Liver (tissue), 3 donors: Measurements from ENCODE around the gene OTOA.
A peak's percentile ranks its signal among the peaks of the same experiment; 100 is the strongest.

Experiments
- EGR1 ChIP-seq, 2 donors: IDR thresholded peaks; 2 replicates each; pipeline ENCODE4 v1.6.1; 2016 to 2018; ENCODE audit warnings: antibody characterized with exemption in 2 of 2, low read depth in 2 of 2
- FOXA2 ChIP-seq: IDR thresholded peaks from 2 replicates; pipeline ENCODE4 v1.6.1; 2016; ENCODE audit warnings: antibody characterized with exemption
- HNF4A ChIP-seq, 2 donors: conservative IDR thresholded peaks; 2 replicates each; pipeline ENCODE4 v1.6.1; 2016; ENCODE audit warnings: antibody characterized with exemption in 2 of 2, mild to moderate bottlenecking in 2 of 2
- HNF4G ChIP-seq: IDR thresholded peaks from 2 replicates; pipeline ENCODE4 v1.6.1; 2016; ENCODE audit warnings: antibody characterized with exemption
- JUND ChIP-seq, 2 donors: IDR thresholded peaks; 2 replicates each; pipeline ENCODE4 v1.6.1; 2016; ENCODE audit warnings: antibody characterized with exemption in 2 of 2
- RAD21 ChIP-seq, 2 donors: IDR thresholded peaks; 2 replicates each; pipeline ENCODE4 v1.6.1; 2016; ENCODE audit warnings: antibody characterized with exemption in 2 of 2, mild to moderate bottlenecking in 2 of 2
- RXRA ChIP-seq, 2 donors: IDR thresholded peaks; 2 replicates each; pipeline ENCODE4 v1.6.1; 2017 to 2018; ENCODE audit warnings: antibody characterized with exemption in 2 of 2, mild to moderate bottlenecking in 1 of 2
- SP1 ChIP-seq: IDR thresholded peaks from 2 replicates; pipeline ENCODE4 v1.6.1; 2018; ENCODE audit warnings: antibody characterized with exemption, mild to moderate bottlenecking
- TAF1 ChIP-seq: conservative IDR thresholded peaks from 2 replicates; pipeline ENCODE4 v1.6.1; 2016; ENCODE audit warnings: antibody characterized with exemption, mild to moderate bottlenecking
- YY1 ChIP-seq: IDR thresholded peaks from 2 replicates; pipeline ENCODE4 v1.6.1; 2016; ENCODE audit warnings: antibody characterized with exemption, mild to moderate bottlenecking
- TF ChIP-seq, protein P1 (sequence below): fragments of 150-350 bp; IDR thresholded peaks from 2 replicates; pipeline ENCODE4 v1.5.1; 2017; ENCODE audit warnings: improper control_type of control experiment, low read depth, low read length; ENCODE audit not compliant: missing input control
- TF ChIP-seq, protein P2 (sequence below): IDR thresholded peaks from 2 replicates; pipeline ENCODE4 v1.6.1; 2016; ENCODE audit warnings: antibody characterized with exemption
- TF ChIP-seq, protein P3 (sequence below): IDR thresholded peaks from 2 replicates; pipeline ENCODE4 v1.6.1; 2016; ENCODE audit warnings: antibody characterized with exemption
- TF ChIP-seq, protein P4 (sequence below): IDR thresholded peaks from 2 replicates; pipeline ENCODE4 v1.6.1; 2016; ENCODE audit warnings: antibody characterized with exemption, mild to moderate bottlenecking
- donor health status: healthy.
- donor health status: healthy.

DNA sequence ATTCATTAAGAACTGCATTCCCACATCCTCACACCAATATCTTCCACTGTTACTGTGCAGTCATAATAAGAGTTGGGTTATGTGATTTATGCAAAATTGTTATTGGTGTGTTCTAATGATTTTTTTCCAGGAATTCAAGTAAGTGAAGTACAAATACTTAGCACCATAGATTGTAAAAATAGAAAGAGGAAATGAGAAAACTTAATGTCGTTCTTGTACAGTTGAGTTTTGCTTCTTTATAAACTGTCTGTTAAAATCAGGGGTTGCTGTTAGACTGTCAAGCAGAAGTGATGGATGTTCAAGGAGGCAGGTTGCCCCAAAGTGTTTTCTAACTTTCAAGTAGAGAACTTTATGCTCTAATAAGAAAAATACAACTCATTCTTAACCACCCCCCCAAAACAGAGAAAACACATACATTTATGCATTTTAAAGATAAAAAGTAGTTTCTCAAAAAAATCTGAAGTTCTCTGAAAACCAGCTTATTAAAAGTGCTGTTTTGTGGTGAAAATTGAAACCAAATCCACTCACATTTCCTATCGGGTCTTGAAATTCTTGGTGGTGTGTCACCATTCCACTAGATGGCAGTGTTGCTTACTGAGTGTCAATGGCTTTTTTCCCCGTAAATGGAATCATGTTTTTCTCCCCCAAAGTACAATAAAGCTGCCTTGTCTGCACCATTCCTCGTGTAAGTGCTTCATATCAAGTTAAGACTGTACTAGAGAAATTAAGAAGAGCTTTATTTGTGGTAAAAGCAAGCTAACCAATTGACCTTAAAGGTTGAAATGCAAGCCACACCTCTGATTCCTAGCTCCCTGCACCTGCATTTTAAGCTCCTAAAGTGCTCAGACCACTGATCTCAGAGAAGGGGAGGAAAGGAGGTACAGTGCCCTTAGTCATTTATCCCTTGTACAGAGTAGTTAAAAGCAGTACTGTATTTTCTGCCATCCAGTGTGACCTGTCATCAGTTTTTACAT lies 6.7 kb upstream of the OTOA start:
- TF ChIP-seq, protein P1, sequence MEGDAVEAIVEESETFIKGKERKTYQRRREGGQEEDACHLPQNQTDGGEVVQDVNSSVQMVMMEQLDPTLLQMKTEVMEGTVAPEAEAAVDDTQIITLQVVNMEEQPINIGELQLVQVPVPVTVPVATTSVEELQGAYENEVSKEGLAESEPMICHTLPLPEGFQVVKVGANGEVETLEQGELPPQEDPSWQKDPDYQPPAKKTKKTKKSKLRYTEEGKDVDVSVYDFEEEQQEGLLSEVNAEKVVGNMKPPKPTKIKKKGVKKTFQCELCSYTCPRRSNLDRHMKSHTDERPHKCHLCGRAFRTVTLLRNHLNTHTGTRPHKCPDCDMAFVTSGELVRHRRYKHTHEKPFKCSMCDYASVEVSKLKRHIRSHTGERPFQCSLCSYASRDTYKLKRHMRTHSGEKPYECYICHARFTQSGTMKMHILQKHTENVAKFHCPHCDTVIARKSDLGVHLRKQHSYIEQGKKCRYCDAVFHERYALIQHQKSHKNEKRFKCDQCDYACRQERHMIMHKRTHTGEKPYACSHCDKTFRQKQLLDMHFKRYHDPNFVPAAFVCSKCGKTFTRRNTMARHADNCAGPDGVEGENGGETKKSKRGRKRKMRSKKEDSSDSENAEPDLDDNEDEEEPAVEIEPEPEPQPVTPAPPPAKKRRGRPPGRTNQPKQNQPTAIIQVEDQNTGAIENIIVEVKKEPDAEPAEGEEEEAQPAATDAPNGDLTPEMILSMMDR, result peak; percentile 76
- TF ChIP-seq HNF4A (conservative IDR thresholded peaks at IDR 0.05) (no peak), RXRA (IDR thresholded peaks at IDR 0.05) (no peak), JUND (IDR thresholded peaks at IDR 0.05) (no peak), TAF1 (no peak), EGR1 (IDR thresholded peaks at IDR 0.05; ENCODE audit: low read depth in 2 of 2) (no peak), RAD21 (IDR thresholded peaks at IDR 0.05) (peak; percentile 76 to 85), FOXA2 (no peak), YY1 (no peak), SP1 (no peak), HNF4G (no peak)
- TF ChIP-seq, protein P2, sequence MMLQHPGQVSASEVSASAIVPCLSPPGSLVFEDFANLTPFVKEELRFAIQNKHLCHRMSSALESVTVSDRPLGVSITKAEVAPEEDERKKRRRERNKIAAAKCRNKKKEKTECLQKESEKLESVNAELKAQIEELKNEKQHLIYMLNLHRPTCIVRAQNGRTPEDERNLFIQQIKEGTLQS, result no peak
- TF ChIP-seq, protein P3, sequence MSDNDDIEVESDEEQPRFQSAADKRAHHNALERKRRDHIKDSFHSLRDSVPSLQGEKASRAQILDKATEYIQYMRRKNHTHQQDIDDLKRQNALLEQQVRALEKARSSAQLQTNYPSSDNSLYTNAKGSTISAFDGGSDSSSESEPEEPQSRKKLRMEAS, result no peak
- TF ChIP-seq, protein P4, sequence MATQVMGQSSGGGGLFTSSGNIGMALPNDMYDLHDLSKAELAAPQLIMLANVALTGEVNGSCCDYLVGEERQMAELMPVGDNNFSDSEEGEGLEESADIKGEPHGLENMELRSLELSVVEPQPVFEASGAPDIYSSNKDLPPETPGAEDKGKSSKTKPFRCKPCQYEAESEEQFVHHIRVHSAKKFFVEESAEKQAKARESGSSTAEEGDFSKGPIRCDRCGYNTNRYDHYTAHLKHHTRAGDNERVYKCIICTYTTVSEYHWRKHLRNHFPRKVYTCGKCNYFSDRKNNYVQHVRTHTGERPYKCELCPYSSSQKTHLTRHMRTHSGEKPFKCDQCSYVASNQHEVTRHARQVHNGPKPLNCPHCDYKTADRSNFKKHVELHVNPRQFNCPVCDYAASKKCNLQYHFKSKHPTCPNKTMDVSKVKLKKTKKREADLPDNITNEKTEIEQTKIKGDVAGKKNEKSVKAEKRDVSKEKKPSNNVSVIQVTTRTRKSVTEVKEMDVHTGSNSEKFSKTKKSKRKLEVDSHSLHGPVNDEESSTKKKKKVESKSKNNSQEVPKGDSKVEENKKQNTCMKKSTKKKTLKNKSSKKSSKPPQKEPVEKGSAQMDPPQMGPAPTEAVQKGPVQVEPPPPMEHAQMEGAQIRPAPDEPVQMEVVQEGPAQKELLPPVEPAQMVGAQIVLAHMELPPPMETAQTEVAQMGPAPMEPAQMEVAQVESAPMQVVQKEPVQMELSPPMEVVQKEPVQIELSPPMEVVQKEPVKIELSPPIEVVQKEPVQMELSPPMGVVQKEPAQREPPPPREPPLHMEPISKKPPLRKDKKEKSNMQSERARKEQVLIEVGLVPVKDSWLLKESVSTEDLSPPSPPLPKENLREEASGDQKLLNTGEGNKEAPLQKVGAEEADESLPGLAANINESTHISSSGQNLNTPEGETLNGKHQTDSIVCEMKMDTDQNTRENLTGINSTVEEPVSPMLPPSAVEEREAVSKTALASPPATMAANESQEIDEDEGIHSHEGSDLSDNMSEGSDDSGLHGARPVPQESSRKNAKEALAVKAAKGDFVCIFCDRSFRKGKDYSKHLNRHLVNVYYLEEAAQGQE, result no peak
